SK-N-SH treated with all-trans-retinoic acid at 6 μM for 48 hours (cell line): ENCODE measurements around the gene CHST11.

Source experiments
- ATAC-seq: fragments of 200-7000 bp; cut with Tn5 transposase; 3 replicates; pipeline ENCODE4 v1.9.1; 2020; ENCODE audit warnings: mild to moderate bottlenecking, moderate library complexity
- ARNTL ChIP-seq: fragments of 450-650 bp; formaldehyde crosslinking; IDR thresholded peaks from 2 replicates; pipeline ENCODE4 v1.5.0; 2020; ENCODE audit warnings: low read depth, mild to moderate bottlenecking, moderate library complexity, borderline replicate concordance
- BACH2 ChIP-seq: fragments of 250-450 bp; sonication (Bioruptor Pico); IDR thresholded peaks from 2 replicates; pipeline ENCODE4 v1.9.0; 2021; ENCODE audit warnings: mild to moderate bottlenecking, borderline replicate concordance
- CREB5 ChIP-seq: fragments of 250-450 bp; sonication (Bioruptor Pico); IDR thresholded peaks from 2 replicates; pipeline ENCODE4 v1.5.1; 2020; ENCODE audit warnings: low read depth, mild to moderate bottlenecking, moderate library complexity
- CSDC2 ChIP-seq: fragments of 250-450 bp; sonication (Bioruptor Pico); IDR thresholded peaks from 2 replicates; pipeline ENCODE4 v1.5.0; 2020; ENCODE audit warnings: mild to moderate bottlenecking, moderate library complexity
- CSRNP3 ChIP-seq: fragments of 250-450 bp; sonication (Bioruptor Pico); IDR thresholded peaks from 2 replicates; pipeline ENCODE4 v1.5.1; 2021; ENCODE audit warnings: mild to moderate bottlenecking, moderate library complexity
- ESRRG ChIP-seq: fragments of 250-450 bp; sonication (Bioruptor Pico); IDR thresholded peaks from 2 replicates; pipeline ENCODE4 v1.6.1; 2021; ENCODE audit warnings: mild to moderate bottlenecking
- GLIS3 ChIP-seq: fragments of 250-450 bp; sonication (Bioruptor Pico); IDR thresholded peaks from 2 replicates; pipeline ENCODE4 v1.5.0; 2020; ENCODE audit warnings: mild to moderate bottlenecking, moderate library complexity
- OSR1 ChIP-seq: fragments of 250-450 bp; sonication (Bioruptor Pico); IDR thresholded peaks from 2 replicates; pipeline ENCODE4 v1.8.0; 2022; ENCODE audit warnings: moderate library complexity, mild to moderate bottlenecking, inconsistent platforms
- PATZ1 ChIP-seq: fragments of 250-450 bp; sonication (Bioruptor Pico); IDR thresholded peaks from 2 replicates; pipeline ENCODE4 v1.8.0; 2020; ENCODE audit warnings: mild to moderate bottlenecking, moderate library complexity, borderline replicate concordance
- POU6F1 ChIP-seq: fragments of 250-450 bp; sonication (Bioruptor Pico); IDR thresholded peaks from 2 replicates; pipeline ENCODE4 v1.8.0; 2021; ENCODE audit warnings: low read depth, mild to moderate bottlenecking, moderate library complexity, borderline replicate concordance
- PPARA ChIP-seq: fragments of 250-450 bp; sonication (Bioruptor Pico); IDR thresholded peaks from 2 replicates; pipeline ENCODE4 v1.5.0; 2020; ENCODE audit warnings: mild to moderate bottlenecking, borderline replicate concordance
- RARB ChIP-seq: fragments of 250-450 bp; sonication (Bioruptor Pico); IDR thresholded peaks from 2 replicates; pipeline ENCODE4 v1.8.0; 2021; ENCODE audit warnings: mild to moderate bottlenecking, moderate library complexity
- SNAI2 ChIP-seq: fragments of 250-450 bp; sonication (Bioruptor Pico); IDR thresholded peaks from 2 replicates; pipeline ENCODE4 v1.5.0; 2020; ENCODE audit warnings: mild to moderate bottlenecking, moderate library complexity
- TCF4 ChIP-seq: fragments of 250-450 bp; sonication (Bioruptor Pico); IDR thresholded peaks from 2 replicates; pipeline ENCODE4 v1.8.0; 2021; ENCODE audit warnings: mild to moderate bottlenecking, moderate library complexity, borderline replicate concordance
- TOX ChIP-seq: fragments of 250-450 bp; sonication (Bioruptor Pico); IDR thresholded peaks from 2 replicates; pipeline ENCODE4 v1.8.0; 2021; ENCODE audit warnings: mild to moderate bottlenecking, moderate library complexity, borderline replicate concordance
- TSHZ2 ChIP-seq: fragments of 250-450 bp; sonication (Bioruptor Pico); IDR thresholded peaks from 2 replicates; pipeline ENCODE4 v1.5.0; 2020; ENCODE audit warnings: mild to moderate bottlenecking, moderate library complexity
- ZFP3 ChIP-seq: fragments of 250-450 bp; sonication (Bioruptor Pico); IDR thresholded peaks from 2 replicates; pipeline ENCODE4 v1.5.0; 2020; ENCODE audit warnings: mild to moderate bottlenecking, moderate library complexity
- ZFP30 ChIP-seq: fragments of 450-650 bp; formaldehyde crosslinking; IDR thresholded peaks from 2 replicates; pipeline ENCODE4 v1.5.0; 2022; ENCODE audit warnings: mild to moderate bottlenecking, moderate library complexity
- ZNF565 ChIP-seq: fragments of 450-650 bp; formaldehyde crosslinking; conservative IDR thresholded peaks from 2 replicates; pipeline ENCODE4 v1.5.0; 2020; ENCODE audit warnings: low read depth, mild to moderate bottlenecking, moderate library complexity
- ZNF70 ChIP-seq: fragments of 450-650 bp; formaldehyde crosslinking; IDR thresholded peaks from 2 replicates; pipeline ENCODE4 v1.5.0; 2020; ENCODE audit warnings: mild to moderate bottlenecking, moderate library complexity
- ZNF8 ChIP-seq: fragments of 450-650 bp; formaldehyde crosslinking; IDR thresholded peaks from 2 replicates; pipeline ENCODE4 v1.5.0; 2020; ENCODE audit warnings: mild to moderate bottlenecking, moderate library complexity

Gene CHST11

GRCh38 chr12:104462931-104463339 is 6.2 kb downstream of the CHST11 start:
- ATAC-seq = no peak
- TF ChIP-seq RARB (CRISPR knock-in tag) (no peak), TOX (CRISPR knock-in tag) (no peak), CREB5 (CRISPR knock-in tag) (no peak), CSDC2 (CRISPR knock-in tag) (no peak)

- no peak for TF ChIP-seq ZNF70 (CRISPR knock-in tag)
- TF ChIP-seq ZFP3 = no peak
- TF ChIP-seq SNAI2 (CRISPR knock-in tag) = no peak
- no peak for TF ChIP-seq TCF4
- TF ChIP-seq ZNF8 (CRISPR knock-in tag) = no peak
- no peak for TF ChIP-seq ZNF565 (CRISPR knock-in tag)
- no peak for TF ChIP-seq RARB (CRISPR knock-in tag)
- no peak for TF ChIP-seq ARNTL (CRISPR knock-in tag)
- TF ChIP-seq CSDC2 (CRISPR knock-in tag) = no peak
- TF ChIP-seq BACH2 (CRISPR knock-in tag) = no peak
- TF ChIP-seq PPARA = no peak
- TF ChIP-seq POU6F1 (CRISPR knock-in tag) = no peak
- no peak for TF ChIP-seq PATZ1 (CRISPR knock-in tag)
- no peak for TF ChIP-seq ZFP30 (CRISPR knock-in tag)
- ATAC-seq = no peak
These were observed 6.6 kb downstream of the CHST11 start for GRCh38 chr12:104463368-104463767.

GRCh38 chr12:104464899-104465298 is 8.2 kb downstream of the CHST11 start:
- no peak for ATAC-seq
- TF ChIP-seq TCF4 (no peak), ZNF565 (CRISPR knock-in tag) (no peak), CREB5 (CRISPR knock-in tag) (no peak), TSHZ2 (no peak), CSRNP3 (no peak), OSR1 (CRISPR knock-in tag) (no peak), ESRRG (CRISPR knock-in tag) (no peak), GLIS3 (no peak), BACH2 (CRISPR knock-in tag) (no peak), ARNTL (CRISPR knock-in tag) (no peak), ZNF70 (CRISPR knock-in tag) (no peak), ZFP30 (CRISPR knock-in tag) (no peak)
